Ascending aorta (tissue), 2 donors: ENCODE results near the gene SPDYE16. TPM values are rescaled to one million over a fixed set of nuclear protein-coding genes. Genes with fewer than 3 reads are reported as not detected.
"Not testable (repeated sequence)": the region's sequence is repeated elsewhere in the genome, so short reads cannot be mapped to it uniquely, and the experiment has no call there.

Experiments used
- DNase-seq, 2 donors: peaks; one replicate each; pipeline ENCODE4 v3.0.0-alpha.2; 2019; ENCODE audit warnings: low spot score in 2 of 2
- H3K27ac ChIP-seq, 2 donors: fragments of 200-600 bp; sonication (generic); one replicate each; pipeline ENCODE4 v1.5.1; 2016 to 2017; ENCODE audit warnings: mild to moderate bottlenecking in 1 of 2
- H3K27me3 ChIP-seq: fragments of 200-600 bp; sonication (generic); one replicate; pipeline ENCODE4 v1.5.1; 2017
- H3K36me3 ChIP-seq, 2 donors: fragments of 200-600 bp; sonication (generic); one replicate each; pipeline ENCODE4 v1.5.1; 2016
- H3K4me1 ChIP-seq, 2 donors: fragments of 200-600 bp; sonication (generic); one replicate each; pipeline ENCODE4 v1.5.1; 2016 to 2017; ENCODE audit warnings: mild to moderate bottlenecking in 1 of 2
- H3K4me3 ChIP-seq, 2 donors: fragments of 200-600 bp; sonication (generic); one replicate each; pipeline ENCODE4 v1.5.1; 2016 to 2017; ENCODE audit warnings: mild to moderate bottlenecking in 1 of 2
- H3K9me3 ChIP-seq, 2 donors: fragments of 200-600 bp; sonication (generic); one replicate each; pipeline ENCODE4 v1.5.1; 2016
- intact Hi-C: fragments of 100-400 bp; cut with DNase I; formaldehyde crosslinking; loops from one replicate; pipeline ENCODE4 v1.15.1; 2023
- total RNA-seq: library from RNA; depleted of rRNA; stranded (reverse); fragments of >200 nt; gene quantifications from one replicate; pipeline ENCODE4 v1.1.0, GENCODE V29; 2016
- TF ChIP-seq, protein P1 (sequence below), 3 experiments: fragments of 200-600 bp in 2 of 3; fragments of 450-650 bp in 1 of 3; sonication (generic) in 2 of 3; IDR thresholded peaks; one replicate each; pipeline ENCODE4 v1.5.1; 2016 to 2019; ENCODE audit warnings: antibody characterized with exemption in 3 of 3, mild to moderate bottlenecking in 1 of 3, moderate library complexity in 1 of 3

The SPDYE16 gene
- total RNA-seq, 1 donor from 2014 or later: not detected

DNA sequence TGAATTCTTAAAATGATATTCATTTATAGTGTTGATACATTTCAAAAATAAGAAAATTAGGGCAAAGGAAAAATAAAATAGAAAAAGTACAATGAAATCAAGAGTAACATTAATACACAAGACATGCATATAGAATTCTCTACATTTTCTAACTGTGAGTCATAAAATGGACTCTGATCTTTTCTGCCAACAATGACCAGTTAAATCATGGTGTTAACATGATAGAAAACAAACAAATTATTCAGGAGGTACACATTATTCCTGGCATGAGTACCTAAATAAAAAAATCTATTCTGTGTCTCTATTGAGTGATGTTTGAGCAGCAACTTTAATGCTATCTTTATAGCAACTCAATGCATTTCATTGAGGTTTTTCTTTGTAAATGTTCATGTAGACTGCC lies 25.6 kb upstream of the SPDYE16 start:
- DNase-seq, H3K9me3 ChIP-seq, intact Hi-C loops, H3K27ac ChIP-seq, H3K27me3 ChIP-seq, H3K36me3 ChIP-seq, H3K4me1 ChIP-seq, H3K4me3 ChIP-seq: not testable (repeated sequence)

DNA sequence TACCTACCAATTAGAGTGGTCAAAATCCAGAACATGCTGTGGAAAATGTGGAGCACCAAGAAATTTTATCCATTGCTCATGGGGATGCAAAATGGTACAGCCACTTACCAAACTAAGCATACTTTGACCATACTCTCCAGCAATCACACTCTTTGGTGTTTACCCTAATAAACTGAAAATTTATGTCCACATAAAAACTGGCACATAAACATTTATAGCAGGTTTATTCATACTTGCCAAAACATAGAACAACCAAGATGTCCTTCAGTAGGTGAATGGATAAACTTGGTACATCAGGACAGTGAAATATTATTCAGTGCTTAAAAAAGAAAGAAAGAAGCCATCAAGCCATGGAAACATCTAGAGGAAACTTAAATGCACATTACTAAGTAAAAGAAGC lies 24.7 kb upstream of the SPDYE16 start:
- DNase-seq, H3K9me3 ChIP-seq, H3K36me3 ChIP-seq, H3K4me3 ChIP-seq, H3K27me3 ChIP-seq, H3K4me1 ChIP-seq, intact Hi-C loops, H3K27ac ChIP-seq: not testable (repeated sequence)

DNA sequence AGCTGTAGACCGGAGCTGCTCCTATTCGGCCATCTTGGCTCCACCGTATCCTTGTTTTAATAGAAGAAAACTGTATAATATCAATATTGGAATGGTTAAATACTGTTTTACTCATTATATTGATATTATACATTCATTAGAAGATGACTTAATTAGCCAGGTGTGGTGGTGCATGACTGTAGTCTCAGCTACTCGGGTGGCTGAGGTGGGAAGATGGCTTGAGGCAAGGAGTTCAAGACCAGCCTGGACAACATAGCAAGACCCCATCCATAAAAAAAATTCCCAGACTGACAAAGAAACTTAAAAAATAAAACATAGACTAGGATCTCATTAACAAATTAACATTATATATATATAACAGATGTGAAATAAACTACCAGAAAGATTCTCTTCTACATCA lies 24.2 kb upstream of the SPDYE16 start:
- H3K4me1 ChIP-seq, DNase-seq, intact Hi-C loops: not testable (repeated sequence)

DNA sequence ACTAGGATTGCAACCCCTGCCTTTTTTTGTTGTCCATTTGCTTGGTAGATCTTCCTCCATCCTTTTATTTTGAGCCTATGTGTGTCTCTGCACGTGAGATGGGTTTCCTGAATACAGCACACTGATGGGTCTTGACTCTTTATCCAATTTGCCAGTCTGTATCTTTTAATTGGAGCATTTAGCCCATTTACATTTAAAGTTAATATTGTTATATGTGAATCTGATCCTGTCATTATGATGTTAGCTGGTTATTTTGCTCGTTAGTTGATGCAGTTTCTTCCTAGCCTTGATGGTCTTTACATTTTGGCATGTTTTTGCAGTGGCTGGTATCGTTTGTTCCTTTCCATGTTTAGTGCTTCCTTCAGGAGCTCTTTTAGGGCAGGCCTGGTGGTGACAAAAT lies 21.9 kb upstream of the SPDYE16 start:
- H3K27me3 ChIP-seq, H3K36me3 ChIP-seq, H3K4me1 ChIP-seq, H3K27ac ChIP-seq, intact Hi-C loops, H3K9me3 ChIP-seq, DNase-seq, H3K4me3 ChIP-seq: not testable (repeated sequence)

More for the DNA sequence above, 24.2 kb upstream of the SPDYE16 start:
- not testable (repeated sequence) for H3K27me3 ChIP-seq, H3K4me3 ChIP-seq, H3K36me3 ChIP-seq, H3K9me3 ChIP-seq, H3K27ac ChIP-seq

DNA sequence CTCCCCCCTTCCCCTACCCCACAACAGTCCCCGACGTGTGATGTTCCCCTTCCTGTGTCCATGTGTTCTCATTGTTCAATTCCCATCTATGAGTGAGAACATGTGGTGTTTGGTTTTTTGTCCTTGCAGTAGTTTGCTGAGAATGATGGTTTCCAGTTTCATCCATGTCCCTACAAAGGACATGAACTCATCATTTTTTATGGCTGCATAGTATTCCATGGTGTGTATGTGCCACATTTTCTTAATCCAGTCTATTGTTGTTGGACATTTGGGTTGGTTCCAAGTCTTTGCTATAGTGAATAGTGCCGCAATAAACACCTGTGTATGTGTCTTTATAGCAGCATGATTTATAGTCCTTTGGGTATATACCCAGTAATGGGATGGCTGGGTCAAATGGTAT lies 18.2 kb upstream of the SPDYE16 start:
- intact Hi-C loops, H3K4me1 ChIP-seq, H3K27ac ChIP-seq, H3K9me3 ChIP-seq, H3K27me3 ChIP-seq, H3K36me3 ChIP-seq, H3K4me3 ChIP-seq, DNase-seq: not testable (repeated sequence)

DNA sequence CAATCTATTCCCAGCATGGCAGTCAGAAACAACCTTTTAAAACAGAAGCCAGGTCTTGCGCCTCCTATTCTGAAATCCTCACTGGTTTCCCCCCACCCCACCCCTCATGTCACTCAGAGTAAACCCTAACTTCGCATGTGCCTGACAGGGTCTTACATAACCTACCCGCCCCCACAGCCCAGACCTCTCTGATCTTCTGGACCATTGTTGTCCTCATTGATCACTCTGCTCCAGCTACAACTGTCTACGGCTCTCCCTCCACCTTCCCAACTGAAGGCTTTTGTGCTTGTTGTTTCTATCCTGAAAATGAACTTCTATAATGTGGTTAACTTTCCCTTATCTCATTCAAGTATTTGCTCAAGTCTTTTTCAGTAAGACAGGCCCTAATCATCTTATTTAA lies 17.1 kb upstream of the SPDYE16 start:
- H3K4me1 ChIP-seq, DNase-seq, intact Hi-C loops, H3K27ac ChIP-seq, H3K4me3 ChIP-seq, H3K36me3 ChIP-seq, H3K27me3 ChIP-seq, H3K9me3 ChIP-seq: not testable (repeated sequence)

DNA sequence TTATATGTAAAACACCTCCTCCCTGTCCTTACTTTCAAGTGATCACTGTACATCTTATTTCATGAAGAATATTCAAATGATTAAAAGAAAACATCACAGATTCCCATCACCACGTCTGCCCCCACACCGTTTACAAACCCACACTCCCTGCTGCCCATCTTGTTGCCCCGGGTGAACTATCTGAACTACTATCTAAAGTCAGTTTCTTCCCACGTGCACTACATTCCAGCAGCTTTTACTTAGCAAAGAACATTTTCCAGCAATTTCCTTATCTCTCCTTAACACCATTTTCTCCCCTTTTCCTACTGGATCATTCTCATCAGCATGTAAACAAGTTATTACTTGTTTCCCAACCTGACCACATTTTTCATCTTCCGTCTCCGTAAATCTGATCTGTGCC lies 16.6 kb upstream of the SPDYE16 start:
- H3K4me3 ChIP-seq, intact Hi-C loops: not testable (repeated sequence)

DNA sequence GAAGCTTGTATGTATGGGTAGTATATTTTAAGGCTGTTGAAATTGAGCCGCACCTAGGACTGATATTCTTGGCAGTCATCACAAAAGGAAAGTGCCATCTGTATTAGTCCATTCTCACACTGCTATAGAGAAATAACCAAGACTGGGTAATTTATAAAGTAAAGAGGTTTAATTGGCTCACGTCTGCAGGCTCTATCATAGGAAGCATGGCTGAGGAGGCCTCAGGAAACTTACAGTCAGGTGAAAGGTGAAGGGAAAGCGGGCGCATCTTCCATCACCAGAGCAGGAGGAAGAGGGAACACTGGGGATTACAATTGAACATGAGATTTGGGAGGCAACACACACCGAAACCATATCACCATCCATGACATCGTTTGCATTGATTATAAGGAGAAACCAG lies 8.9 kb upstream of the SPDYE16 start:
- intact Hi-C loops, DNase-seq: not testable (repeated sequence)

More for the DNA sequence above, 16.6 kb upstream of the SPDYE16 start:
- not testable (repeated sequence) for H3K27me3 ChIP-seq, DNase-seq, H3K36me3 ChIP-seq, H3K4me1 ChIP-seq, H3K9me3 ChIP-seq, H3K27ac ChIP-seq

DNA sequence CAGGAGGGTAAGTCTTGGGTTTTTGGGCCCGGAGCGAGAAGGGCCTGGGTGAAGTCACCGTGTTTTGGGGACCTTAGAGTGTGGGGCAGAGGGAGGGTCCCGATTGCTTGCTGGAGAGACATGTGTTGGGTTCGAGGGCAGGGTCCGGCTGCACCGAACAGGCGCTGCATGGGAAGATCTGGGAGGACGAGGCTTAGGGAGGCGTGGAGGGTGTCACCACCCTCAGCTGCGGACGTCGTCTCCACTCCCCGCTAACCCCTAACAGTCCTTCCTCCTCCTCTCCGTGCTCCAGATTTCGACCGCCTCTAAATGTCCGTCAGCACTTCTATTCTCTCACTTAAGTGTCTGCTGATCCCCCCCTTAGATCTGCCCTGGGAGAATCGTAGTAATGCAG lies 6.8 kb upstream of the SPDYE16 start:
- H3K27ac ChIP-seq: peak overlapping the region; percentile 96 to 97
- H3K9me3 ChIP-seq, H3K27me3 ChIP-seq, H3K4me1 ChIP-seq, DNase-seq, H3K36me3 ChIP-seq, intact Hi-C loops: not testable (repeated sequence)
- H3K4me3 ChIP-seq: peak overlapping the region; percentile 96 to 99

More for the DNA sequence above, 8.9 kb upstream of the SPDYE16 start:
- not testable (repeated sequence) for H3K9me3 ChIP-seq, H3K27ac ChIP-seq, H3K4me3 ChIP-seq, H3K27me3 ChIP-seq, H3K36me3 ChIP-seq, H3K4me1 ChIP-seq

DNA sequence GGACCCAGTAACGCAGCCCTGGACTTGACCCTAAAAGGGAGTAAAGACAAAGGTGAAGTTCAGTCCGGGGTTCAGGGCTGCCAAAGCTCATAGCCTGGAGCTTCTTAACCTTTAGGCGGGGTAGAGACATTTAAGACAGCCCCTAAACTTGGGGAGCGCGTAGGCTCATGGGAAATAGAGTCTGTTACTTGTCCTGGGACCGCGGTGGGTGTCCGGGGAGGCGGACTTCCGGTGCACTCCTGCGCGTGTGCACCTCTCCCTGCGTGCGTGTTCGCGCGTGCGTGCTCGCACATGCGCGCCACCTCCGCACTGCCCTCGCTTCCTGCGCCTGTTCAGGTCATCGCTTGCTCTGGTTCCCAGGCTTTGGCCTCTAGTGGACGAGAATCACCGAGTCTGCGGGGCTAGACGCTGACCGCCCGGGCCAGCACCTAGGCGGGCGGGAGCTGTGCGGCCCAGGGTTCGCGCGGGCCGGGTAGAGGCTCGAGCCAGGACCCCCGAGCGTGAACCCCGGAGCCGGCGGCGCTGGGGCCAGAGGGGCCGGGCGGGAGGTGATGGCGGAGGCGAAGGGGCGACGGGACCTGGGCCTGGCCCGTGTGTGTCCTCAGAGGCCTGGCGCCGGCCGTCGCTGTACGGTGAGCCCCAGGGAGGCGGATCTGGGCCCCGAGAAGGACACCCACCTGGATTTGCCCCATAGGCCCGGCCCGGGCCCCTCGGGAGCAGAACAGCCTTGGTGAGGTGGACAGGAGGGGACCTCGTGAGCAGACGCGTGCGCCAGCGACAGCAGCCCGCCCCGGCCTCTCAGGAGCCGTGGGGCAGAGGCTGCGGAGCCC lies 6.1 kb upstream of the SPDYE16 start:
- Histone ChIP-seq H3K27ac (peak overlapping the region; percentile 96 to 97), H3K4me3 (peak overlapping the region; percentile 96 to 99)
- TF ChIP-seq, protein P1, sequence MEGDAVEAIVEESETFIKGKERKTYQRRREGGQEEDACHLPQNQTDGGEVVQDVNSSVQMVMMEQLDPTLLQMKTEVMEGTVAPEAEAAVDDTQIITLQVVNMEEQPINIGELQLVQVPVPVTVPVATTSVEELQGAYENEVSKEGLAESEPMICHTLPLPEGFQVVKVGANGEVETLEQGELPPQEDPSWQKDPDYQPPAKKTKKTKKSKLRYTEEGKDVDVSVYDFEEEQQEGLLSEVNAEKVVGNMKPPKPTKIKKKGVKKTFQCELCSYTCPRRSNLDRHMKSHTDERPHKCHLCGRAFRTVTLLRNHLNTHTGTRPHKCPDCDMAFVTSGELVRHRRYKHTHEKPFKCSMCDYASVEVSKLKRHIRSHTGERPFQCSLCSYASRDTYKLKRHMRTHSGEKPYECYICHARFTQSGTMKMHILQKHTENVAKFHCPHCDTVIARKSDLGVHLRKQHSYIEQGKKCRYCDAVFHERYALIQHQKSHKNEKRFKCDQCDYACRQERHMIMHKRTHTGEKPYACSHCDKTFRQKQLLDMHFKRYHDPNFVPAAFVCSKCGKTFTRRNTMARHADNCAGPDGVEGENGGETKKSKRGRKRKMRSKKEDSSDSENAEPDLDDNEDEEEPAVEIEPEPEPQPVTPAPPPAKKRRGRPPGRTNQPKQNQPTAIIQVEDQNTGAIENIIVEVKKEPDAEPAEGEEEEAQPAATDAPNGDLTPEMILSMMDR (IDR thresholded peaks at IDR 0.05): peak in 1 of 3 experiments; percentile 8
- intact Hi-C loops, H3K27me3 ChIP-seq, H3K36me3 ChIP-seq, H3K9me3 ChIP-seq, H3K4me1 ChIP-seq: not testable (repeated sequence)
- DNase-seq: peak; percentile 72 to 95

DNA sequence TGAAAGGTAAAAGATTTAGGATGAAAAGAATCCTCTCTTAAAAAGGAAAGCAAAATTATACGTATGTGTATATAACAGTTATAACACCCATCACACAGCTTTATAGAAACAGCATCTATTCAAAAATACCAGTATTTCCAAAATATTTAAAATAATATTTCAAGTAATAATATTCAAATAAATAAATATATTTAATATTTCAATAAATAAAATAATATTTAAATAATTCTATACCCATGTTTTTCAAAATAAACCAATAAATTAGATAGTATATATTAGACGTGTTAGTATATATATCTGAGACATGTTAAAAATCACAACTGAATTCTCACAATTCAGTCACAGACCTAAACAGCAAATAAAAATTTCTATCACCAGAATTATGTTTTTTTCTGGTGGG lies 11.5 kb downstream of the SPDYE16 start:
- H3K9me3 ChIP-seq, H3K4me3 ChIP-seq, intact Hi-C loops, DNase-seq, H3K27ac ChIP-seq, H3K4me1 ChIP-seq, H3K27me3 ChIP-seq, H3K36me3 ChIP-seq: not testable (repeated sequence)

DNA sequence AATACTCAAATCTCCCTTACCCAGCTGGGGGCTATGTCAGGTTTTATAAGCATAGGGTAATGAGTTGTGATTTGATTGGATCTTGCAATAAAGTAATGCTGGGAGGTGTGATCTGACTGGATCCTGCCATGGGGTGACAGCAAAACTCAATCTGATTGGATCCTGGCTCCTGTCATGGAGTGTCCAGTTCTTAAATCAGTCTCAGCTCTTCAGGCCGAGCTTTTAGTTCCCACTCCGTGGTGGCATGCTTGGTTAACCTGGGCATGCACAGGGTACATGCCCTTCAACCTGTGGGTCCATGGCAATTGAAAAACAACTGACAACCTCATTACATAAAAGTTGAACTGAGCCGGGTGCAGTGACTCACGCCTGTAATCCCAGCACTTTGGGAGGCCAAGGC lies 16.9 kb downstream of the SPDYE16 start:
- H3K27me3 ChIP-seq, intact Hi-C loops, H3K27ac ChIP-seq, DNase-seq, H3K9me3 ChIP-seq, H3K4me1 ChIP-seq, H3K4me3 ChIP-seq, H3K36me3 ChIP-seq: not testable (repeated sequence)

DNA sequence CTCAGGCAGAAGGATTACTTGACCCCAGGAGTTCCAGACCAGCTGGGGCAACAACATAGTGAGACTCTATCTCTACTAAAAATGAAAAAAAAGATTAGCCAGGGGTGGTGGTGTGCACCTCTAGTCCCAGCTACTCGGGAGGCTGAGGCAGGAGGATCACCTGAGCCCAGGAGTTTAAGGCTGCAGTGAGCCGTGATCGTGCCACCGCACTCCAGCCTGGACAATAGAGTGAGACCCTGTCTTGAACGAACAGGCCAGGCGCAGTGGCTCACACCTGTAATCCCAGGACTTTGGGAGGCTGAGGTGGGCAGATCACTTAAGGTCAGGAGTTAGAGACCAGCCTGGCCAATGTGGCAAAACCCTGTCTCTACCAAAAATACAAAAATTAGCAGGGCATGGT lies 26.2 kb downstream of the SPDYE16 start:
- not testable (repeated sequence) for H3K36me3 ChIP-seq

More for the DNA sequence above, 26.2 kb downstream of the SPDYE16 start:
- H3K4me1 ChIP-seq, H3K9me3 ChIP-seq, H3K27ac ChIP-seq, H3K27me3 ChIP-seq, intact Hi-C loops, H3K4me3 ChIP-seq, DNase-seq: not testable (repeated sequence)
